K562 (cell line): ENCODE data around the gene SERTAD1. TPM values are rescaled to one million over a fixed set of nuclear protein-coding genes. Genes with fewer than 3 reads are reported as not detected.

ENCODE experiments used
- CHAMP1 ChIP-seq: fragments of 450-650 bp; IDR thresholded peaks from 2 replicates; pipeline ENCODE4 v1.6.1; 2016; ENCODE audit warnings: mild to moderate bottlenecking
- CREB1 ChIP-seq, 2 experiments: sonication (generic) in 1 of 2; formaldehyde crosslinking in 1 of 2; IDR thresholded peaks; 2 replicates each; pipeline versions ENCODE4 v1.6.1 to v1.8.0; 2012 to 2022; ENCODE audit warnings: inconsistent platforms in 1 of 2, mild to moderate bottlenecking in 1 of 2, missing genetic modification reagents in 1 of 2, moderate library complexity in 1 of 2
- CREB3L1 ChIP-seq: fragments of 450-650 bp; IDR thresholded peaks from 2 replicates; pipeline ENCODE4 v1.6.1; 2014; ENCODE audit warnings: low read depth, mild to moderate bottlenecking, moderate library complexity, borderline replicate concordance
- DEAF1 ChIP-seq: fragments of 450-650 bp; formaldehyde crosslinking; IDR thresholded peaks from 2 replicates; pipeline ENCODE4 v1.4.0; 2020; ENCODE audit warnings: mild to moderate bottlenecking, moderate library complexity
- MLLT1 ChIP-seq, 2 experiments: fragments of 450-650 bp; IDR thresholded peaks; 2 replicates each; pipeline ENCODE4 v1.6.1; 2016
- VEZF1 ChIP-seq: fragments of 200-800 bp; sonication (Bioruptor generic); IDR thresholded peaks from 2 replicates; pipeline ENCODE4 v1.6.1; 2017; ENCODE audit warnings: missing genetic modification characterization, missing compliant biosample characterization
- ZNF696 ChIP-seq: fragments of 250-450 bp; sonication (Bioruptor Pico); conservative IDR thresholded peaks from 2 replicates; pipeline ENCODE4 v1.4.0; 2020; ENCODE audit warnings: mild to moderate bottlenecking, moderate library complexity
- polyA plus RNA-seq, 8 experiments: library from polyadenylated mRNA; depleted of rRNA in 4 of 8; stranded (reverse) in 5 of 8; unstranded in 3 of 8; fragments of >200 nt; fragmentation: Nextera tagmentation in 2 of 8; fragmentation: Illumina TruSeq in 1 of 8; extraction: Ambion mirVana in 2 of 8; extraction: Trizol in 1 of 8; gene quantifications; 2 replicates each; pipeline versions ENCODE4 v1.2.1 to v1.2.3, GENCODE V29; 2011 to 2014; ENCODE audit warnings: inconsistent platforms in 1 of 8, missing spikeins in 1 of 8
- total RNA-seq, 7 experiments: library from RNA; depleted of rRNA in 6 of 7; stranded (reverse); fragments of >200 nt in 6 of 7; fragmentation: Illumina TruSeq in 2 of 7; extraction: Trizol in 2 of 7; gene quantifications; 2 replicates each; pipeline versions ENCODE4 v1.2.1 to v1.2.3, GENCODE V29; 2011 to 2021; ENCODE audit warnings: low replicate concordance in 1 of 7

Gene SERTAD1
- total and polyA plus RNA-seq, 9 of the 15 experiments (the other 6 are each of a cell fraction or from before 2014, with no cell fraction given) = 0.15 to 8.7 (median 4.9) TPM

GRCh38 chr19:40464059-40465024, 38.5 kb upstream of the SERTAD1 start (continued):
- peak; percentile 38; the same call in 1 of the 2 replicates for TF ChIP-seq DEAF1 (CRISPR knock-in tag)
- TF ChIP-seq CREB3L1 = no peak
- TF ChIP-seq ZNF696 (CRISPR knock-in tag) = no peak
- TF ChIP-seq CREB1 (IDR thresholded peaks at IDR 0.05) = peak; percentile 44; the same call in 1 of the 2 replicates
- no peak for TF ChIP-seq CREB1 (CRISPR knock-in tag; IDR thresholded peaks at IDR 0.05)
- 0 out of 2 replicates have a peak, but pooled peaks have one; percentile 48 for TF ChIP-seq CHAMP1
- TF ChIP-seq VEZF1 (CRISPR knock-in tag) = peak; percentile 82
- peak in 1 of 2 experiments; percentile 8; a peak in 2 of 4 replicates for TF ChIP-seq MLLT1 (IDR thresholded peaks at IDR 0.05)
